ENCODE results near the gene TEX54.
"Not testable (repeated sequence)": the region's sequence is repeated elsewhere in the genome, so short reads cannot be mapped to it uniquely, and the experiment has no call there.

The TEX54 gene
- total RNA-seq, result 0 to 0.80 (median 0) reads per million in 4 donors

- no peak for DNase-seq
Observed at GRCh38 chr11:62832336-62833234, at the start of gene TEX54. TEX54 (minus strand) TSS chr11:62832841.

GRCh38 chr11:62882431-62882749 lies 49.7 kb upstream of the TEX54 start:
- peak in 1 of 5 donors; percentile 47 for DNase-seq

GRCh38 chr11:62881579-62882430 lies 49.2 kb upstream of the TEX54 start:
- DNase-seq, result peak; percentile 84 to 97 (median 90)

- DNase-seq, result peak; percentile 73 to 95 (median 79)
Observed at GRCh38 chr11:62880803-62881578, 48.4 kb upstream of the TEX54 start, which contains the start of gene SLC3A2. SLC3A2 (plus strand) TSS chr11:62880896; CDS start chr11:62881024, 128 bp downstream.

- no peak for DNase-seq
Observed at GRCh38 chr11:62880231-62880802, 47.7 kb upstream of the TEX54 start.

- DNase-seq, result no peak
Observed at GRCh38 chr11:62879235-62879978, 46.8 kb upstream of the TEX54 start.

GRCh38 chr11:62876712-62877111 lies 44.1 kb upstream of the TEX54 start:
- DNase-seq, result no peak

GRCh38 chr11:62875698-62876478 lies 43.2 kb upstream of the TEX54 start:
- no peak for DNase-seq

GRCh38 chr11:62874851-62875250 lies 42.2 kb upstream of the TEX54 start:
- no peak for DNase-seq

GRCh38 chr11:62865635-62866034 lies 33.0 kb upstream of the TEX54 start:
- DNase-seq, result no peak

GRCh38 chr11:62863687-62864335 lies 31.2 kb upstream of the TEX54 start:
- DNase-seq, result no peak

GRCh38 chr11:62861564-62862192 lies 29.0 kb upstream of the TEX54 start:
- DNase-seq, result not testable (repeated sequence)

- peak in 1 of 5 donors; percentile 61 for DNase-seq
Observed at GRCh38 chr11:62860835-62861563, 28.4 kb upstream of the TEX54 start.

- not testable (repeated sequence) for DNase-seq
Observed at GRCh38 chr11:62859281-62859703, 26.7 kb upstream of the TEX54 start.

- DNase-seq, result no peak
Observed at GRCh38 chr11:62858201-62858600, 25.6 kb upstream of the TEX54 start.

GRCh38 chr11:62857541-62857982 lies 24.9 kb upstream of the TEX54 start:
- no peak for DNase-seq

GRCh38 chr11:62856333-62856895 lies 23.8 kb upstream of the TEX54 start:
- peak in 1 of 5 donors; percentile 40 for DNase-seq

GRCh38 chr11:62855571-62856332 lies 23.1 kb upstream of the TEX54 start:
- peak; percentile 93 to 99 (median 95) for DNase-seq

Data from T-helper 1 cell (primary cell).